MM.1S (cell line): ENCODE data around the gene ATG2B.

Source experiments
- DNase-seq: peaks from one replicate; pipeline ENCODE4 v3.0.0-alpha.2; 2015
- H2AFZ ChIP-seq: fragments of 300-600 bp; sonication (generic); 2 replicates; pipeline ENCODE4 v1.6.0; 2016; ENCODE audit warnings: antibody characterized with exemption, low read length
- H3F3A ChIP-seq: fragments of 300-600 bp; sonication (generic); 2 replicates; pipeline ENCODE4 v1.6.1; 2016; ENCODE audit warnings: mild to moderate bottlenecking, antibody characterized with exemption, low read length, moderate library complexity, mixed read lengths; ENCODE audit not compliant: insufficient read depth
- H3K27ac ChIP-seq: fragments of 300-600 bp; sonication (generic); 2 replicates; pipeline ENCODE4 v1.5.1; 2016; ENCODE audit warnings: mild to moderate bottlenecking, low read length
- H3K27me3 ChIP-seq: fragments of 300-600 bp; sonication (generic); replicated peaks from 2 replicates; pipeline ENCODE4 v1.6.0; 2016; ENCODE audit warnings: low read length; ENCODE audit not compliant: insufficient read depth
- H3K36me3 ChIP-seq: fragments of 300-600 bp; sonication (generic); replicated peaks from 2 replicates; pipeline ENCODE4 v1.6.1; 2016; ENCODE audit warnings: mild to moderate bottlenecking, low read length, mixed read lengths; ENCODE audit not compliant: insufficient read depth
- H3K4me1 ChIP-seq: fragments of 300-600 bp; sonication (generic); 2 replicates; pipeline ENCODE4 v1.6.1; 2016; ENCODE audit warnings: low read length, mixed read lengths
- H3K4me2 ChIP-seq: fragments of 300-600 bp; sonication (generic); 2 replicates; pipeline ENCODE4 v1.6.0; 2016; ENCODE audit warnings: low read depth, low read length
- H3K4me3 ChIP-seq: fragments of 300-600 bp; sonication (generic); 2 replicates; pipeline ENCODE4 v1.5.1; 2016; ENCODE audit warnings: low read length, mixed read lengths
- H3K79me2 ChIP-seq: fragments of 300-600 bp; sonication (generic); 2 replicates; pipeline ENCODE4 v1.6.1; 2016; ENCODE audit warnings: mixed run types, low read length, mixed read lengths
- H3K9ac ChIP-seq: fragments of 300-600 bp; sonication (generic); 2 replicates; pipeline ENCODE4 v1.6.1; 2016; ENCODE audit warnings: low read length, mixed read lengths
- H3K9me2 ChIP-seq: fragments of 300-600 bp; sonication (generic); replicated peaks from 2 replicates; pipeline ENCODE4 v1.6.1; 2016; ENCODE audit warnings: mild to moderate bottlenecking, low read length, mixed read lengths; ENCODE audit not compliant: insufficient read depth
- H3K9me3 ChIP-seq: fragments of 300-600 bp; sonication (generic); replicated peaks from 2 replicates; pipeline ENCODE4 v1.6.1; 2016; ENCODE audit warnings: mild to moderate bottlenecking, low read length, mixed read lengths; ENCODE audit not compliant: insufficient read depth
- H4K20me1 ChIP-seq: fragments of 300-600 bp; sonication (generic); 2 replicates; pipeline ENCODE4 v1.6.1; 2016; ENCODE audit warnings: mild to moderate bottlenecking, low read length, moderate library complexity, mixed read lengths; ENCODE audit not compliant: insufficient read depth
- CTCF ChIP-seq: fragments of 300-600 bp; sonication (generic); IDR thresholded peaks from 2 replicates; pipeline ENCODE4 v1.5.1; 2016; ENCODE audit warnings: antibody characterized with exemption, low read length, mixed read lengths
- EZH2 ChIP-seq: fragments of 300-600 bp; sonication (generic); optimal IDR thresholded peaks from 2 replicates; pipeline ENCODE3; 2017; ENCODE audit warnings: low read depth, mild to moderate bottlenecking, antibody characterized with exemption, low read length, mixed read lengths
- EZH2phosphoT487 ChIP-seq: fragments of 300-600 bp; sonication (generic); IDR thresholded peaks from 2 replicates; pipeline ENCODE4 v1.6.1; 2018; ENCODE audit warnings: antibody characterized with exemption, low read length

ATG2B gene

DNA sequence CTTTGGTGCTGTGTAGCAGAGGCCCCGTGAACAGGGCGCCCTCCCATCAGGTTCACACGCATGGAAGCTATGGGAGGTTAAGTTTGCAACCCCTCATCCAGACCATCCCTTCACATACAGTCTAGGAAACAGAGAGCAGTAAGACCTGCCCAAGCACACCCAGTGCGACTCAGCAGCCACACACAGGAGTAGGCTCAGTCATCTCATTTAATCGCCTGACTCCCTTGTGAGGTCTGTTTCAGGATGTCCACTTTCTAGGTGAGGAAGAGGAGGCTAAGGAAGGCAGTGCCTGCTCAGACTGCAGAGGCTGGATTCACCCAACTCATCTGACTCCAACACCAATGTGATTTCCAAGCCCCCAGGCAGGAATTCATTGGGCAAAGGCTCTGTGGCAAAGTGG is 95.2 kb downstream of the ATG2B start:
- no peak overlapping the region for H3K4me3 ChIP-seq
- no peaks in the 10 kb centered on the region for H3K27me3 ChIP-seq
- TF ChIP-seq EZH2 (no peak), EZH2phosphoT487 (no peak), CTCF (no peak)
- no peak overlapping the region for H3K27ac ChIP-seq
- no peak for DNase-seq
- H3K9me2 ChIP-seq: no peaks in the 10 kb centered on the region
- H3K4me2 ChIP-seq: no peak overlapping the region
- H4K20me1 ChIP-seq: no peaks in the 10 kb centered on the region
- no peaks in the 10 kb centered on the region for H3K79me2 ChIP-seq
- H3F3A ChIP-seq: no peaks in the 10 kb centered on the region
- no peak overlapping the region for H2AFZ ChIP-seq
- no peaks in the 10 kb centered on the region for H3K9me3 ChIP-seq
- H3K4me1 ChIP-seq: no peaks in the 10 kb centered on the region
- H3K36me3 ChIP-seq: no peaks in the 10 kb centered on the region
- H3K9ac ChIP-seq: no peak overlapping the region

GRCh38 chr14:96267336-96267735 is 95.8 kb downstream of the ATG2B start:
- TF ChIP-seq EZH2: no peak
- no peak overlapping the region for H3K4me2 ChIP-seq
- H3K4me3 ChIP-seq: no peak overlapping the region
- no peaks in the 10 kb centered on the region for H3K4me1 ChIP-seq
- DNase-seq: no peak
- no peak overlapping the region for H2AFZ ChIP-seq
- H3K9me2 ChIP-seq: no peaks in the 10 kb centered on the region
- no peaks in the 10 kb centered on the region for H3K36me3 ChIP-seq
- H3F3A ChIP-seq: no peaks in the 10 kb centered on the region
- no peaks in the 10 kb centered on the region for H3K9me3 ChIP-seq
- H3K27ac ChIP-seq: no peak overlapping the region
- H3K79me2 ChIP-seq: no peaks in the 10 kb centered on the region
- H3K27me3 ChIP-seq: no peaks in the 10 kb centered on the region
- no peak overlapping the region for H3K9ac ChIP-seq
- H4K20me1 ChIP-seq: no peaks in the 10 kb centered on the region

- Histone ChIP-seq H3K9me2 (no peaks in the 10 kb centered on the region), H2AFZ (no peak overlapping the region), H3K4me3 (no peak overlapping the region), H3K27ac (no peak overlapping the region), H3K79me2 (no peaks in the 10 kb centered on the region), H3K27me3 (no peaks in the 10 kb centered on the region), H3K9me3 (no peaks in the 10 kb centered on the region), H3K4me2 (no peak overlapping the region), H4K20me1 (no peaks in the 10 kb centered on the region), H3K9ac (no peak overlapping the region), H3F3A (no peaks in the 10 kb centered on the region), H3K4me1 (no peaks in the 10 kb centered on the region), H3K36me3 (no peaks in the 10 kb centered on the region)
- DNase-seq: no peak
- TF ChIP-seq EZH2phosphoT487: no peak
- TF ChIP-seq CTCF: no peak
- TF ChIP-seq EZH2: no peak
Observed at GRCh38 chr14:96265383-96266095, 97.6 kb downstream of the ATG2B start.

- H3K27ac ChIP-seq: no peak overlapping the region
Observed at GRCh38 chr14:96264853-96265252, 98.3 kb downstream of the ATG2B start.

More at GRCh38 chr14:96264853-96265252, 98.3 kb downstream of the ATG2B start:
- Histone ChIP-seq H3K9ac (no peak overlapping the region), H3F3A (no peaks in the 10 kb centered on the region), H3K79me2 (no peaks in the 10 kb centered on the region), H3K36me3 (no peaks in the 10 kb centered on the region), H4K20me1 (no peaks in the 10 kb centered on the region), H3K27me3 (no peaks in the 10 kb centered on the region), H2AFZ (no peak overlapping the region), H3K9me3 (no peaks in the 10 kb centered on the region), H3K9me2 (no peaks in the 10 kb centered on the region), H3K4me2 (no peak overlapping the region), H3K4me3 (no peak overlapping the region), H3K4me1 (no peaks in the 10 kb centered on the region)
- no peak for DNase-seq
- TF ChIP-seq CTCF (no peak), EZH2phosphoT487 (no peak), EZH2 (no peak)
